Stimulated activated CD4-positive, alpha-beta T cell treated with anti-CD3 and anti-CD28 coated beads, TNF-alpha, amount 100 ng/mL, for 4 hours (primary cell): ENCODE measurements around the gene LAMA2.

Experiments used
- DNase-seq, 3 experiments: peaks; one replicate each; pipeline ENCODE4 v3.0.0-alpha.2; 2020; ENCODE audit warnings: low read depth in 3 of 3

Gene LAMA2

GRCh38 chr6:129177801-129178200, 294.9 kb downstream of the LAMA2 start:
- DNase-seq = no peak

GRCh38 chr6:129179283-129179682, 296.3 kb downstream of the LAMA2 start:
- DNase-seq = no peak

- DNase-seq = no peak
Measured at GRCh38 chr6:129181001-129181400, 298.1 kb downstream of the LAMA2 start.

GRCh38 chr6:129183187-129183591, 300.3 kb downstream of the LAMA2 start:
- no peak for DNase-seq

- no peak for DNase-seq
Measured at GRCh38 chr6:129183681-129184301, 300.9 kb downstream of the LAMA2 start.

GRCh38 chr6:129184324-129184723, 301.4 kb downstream of the LAMA2 start:
- DNase-seq = no peak

- DNase-seq = no peak
Measured at GRCh38 chr6:129184808-129185366, 301.9 kb downstream of the LAMA2 start.

GRCh38 chr6:129186988-129187387, 304.1 kb downstream of the LAMA2 start:
- DNase-seq = no peak

GRCh38 chr6:129188306-129188705, 305.4 kb downstream of the LAMA2 start:
- DNase-seq = no peak

GRCh38 chr6:129188795-129189194, 305.9 kb downstream of the LAMA2 start:
- no peak for DNase-seq

GRCh38 chr6:129189266-129189665, 306.3 kb downstream of the LAMA2 start:
- DNase-seq = no peak

GRCh38 chr6:129191235-129191634, 308.3 kb downstream of the LAMA2 start:
- DNase-seq = no peak

- no peak for DNase-seq
Measured at GRCh38 chr6:129192458-129192989, 309.6 kb downstream of the LAMA2 start.

- no peak for DNase-seq
Measured at GRCh38 chr6:129194306-129194941, 311.5 kb downstream of the LAMA2 start.

- DNase-seq = no peak
Measured at GRCh38 chr6:129195161-129195560, 312.2 kb downstream of the LAMA2 start.

- no peak for DNase-seq
Measured at GRCh38 chr6:129195643-129196042, 312.7 kb downstream of the LAMA2 start.

GRCh38 chr6:129197154-129197553, 314.2 kb downstream of the LAMA2 start:
- DNase-seq = no peak

GRCh38 chr6:129200151-129200550, 317.2 kb downstream of the LAMA2 start:
- no peak for DNase-seq

- no peak for DNase-seq
Measured at GRCh38 chr6:129203190-129203900, 320.4 kb downstream of the LAMA2 start.

- no peak for DNase-seq
Measured at GRCh38 chr6:129206821-129207220, 323.9 kb downstream of the LAMA2 start.

- no peak for DNase-seq
Measured at GRCh38 chr6:129207832-129208231, 324.9 kb downstream of the LAMA2 start.

- no peak for DNase-seq
Measured at GRCh38 chr6:129208415-129209034, 325.6 kb downstream of the LAMA2 start.
